IMR-90 (cell line): ENCODE measurements around the gene ADCY5. TPM values are rescaled to one million over a fixed set of nuclear protein-coding genes. Genes with fewer than 3 reads are reported as not detected.

Experiments
- ATAC-seq: fragments of 200-7000 bp; cut with Tn5 transposase; 2 replicates; pipeline ENCODE4 v1.9.1; 2020; ENCODE audit warnings: low read depth, mild to moderate bottlenecking, moderate library complexity
- BruUV-seq: library from RNA; stranded (reverse); fragments of 400-500 nt; replicated peaks from 2 replicates; lab custom pipeline; 2021; lab: Mats Ljungman, UMichigan
- CTCF ChIA-PET: fragments of 300-600 bp; formaldehyde crosslinking; extraction: SDS; loops from one replicate; lab custom pipeline; 2021; ENCODE audit warnings: antibody characterized with exemption; lab: Yijun Ruan, JAX
- POLR2A ChIA-PET: fragments of 300-600 bp; sonication (Branson Sonifier 250); formaldehyde crosslinking; loops from one replicate; lab custom pipeline; 2022; ENCODE audit warnings: antibody characterized with exemption; ENCODE audit not compliant: unreplicated experiment; lab: Charles Lee
- DNase-seq: peaks from one replicate; pipeline ENCODE4 v3.0.0; 2013
- H2AFZ ChIP-seq: replicated peaks from 2 replicates; pipeline ENCODE3; 2013; ENCODE audit warnings: low read length, mild to moderate bottlenecking; ENCODE audit not compliant: poor library complexity
- H2AK5ac ChIP-seq: 2 replicates; pipeline ENCODE4 v1.6.1; 2013; ENCODE audit warnings: low read depth, low read length, inconsistent platforms
- H2AK9ac ChIP-seq: replicated peaks from 2 replicates; pipeline ENCODE3; 2013; ENCODE audit warnings: mild to moderate bottlenecking, low read depth, low read length, moderate library complexity; ENCODE audit not compliant: poor library complexity
- H2BK120ac ChIP-seq: 2 replicates; pipeline ENCODE4 v1.6.1; 2013; ENCODE audit warnings: low read depth, low read length, inconsistent platforms
- H2BK15ac ChIP-seq: 3 replicates; pipeline ENCODE4 v1.6.1; 2013; ENCODE audit warnings: low read depth, low read length, inconsistent platforms
- H2BK20ac ChIP-seq: 2 replicates; pipeline ENCODE4 v1.6.1; 2013; ENCODE audit warnings: low read depth, mild to moderate bottlenecking, inconsistent platforms, low read length, moderate library complexity
- H2BK5ac ChIP-seq: 2 replicates; pipeline ENCODE4 v1.6.1; 2013; ENCODE audit warnings: mild to moderate bottlenecking, low read depth, low read length, inconsistent platforms; ENCODE audit not compliant: poor library complexity, severe bottlenecking
- H3K14ac ChIP-seq: replicated peaks from 2 replicates; pipeline ENCODE4 v1.6.1; 2013; ENCODE audit warnings: low read depth, low read length, inconsistent platforms
- H3K18ac ChIP-seq: 2 replicates; pipeline ENCODE4 v1.6.1; 2013; ENCODE audit warnings: low read depth, low read length, control low read depth
- H3K23ac ChIP-seq: 2 replicates; pipeline ENCODE4 v1.6.1; 2013; ENCODE audit warnings: low read depth, low read length, inconsistent platforms
- H3K27ac ChIP-seq: 2 replicates; pipeline ENCODE4 v1.5.1; 2013; ENCODE audit warnings: mild to moderate bottlenecking, control low read depth, low read length; ENCODE audit not compliant: insufficient read depth
- H3K27me3 ChIP-seq: 2 replicates; pipeline ENCODE4 v1.6.1; 2013; ENCODE audit warnings: low read length; ENCODE audit not compliant: control insufficient read depth, insufficient read depth
- H3K36me3 ChIP-seq: 2 replicates; pipeline ENCODE4 v1.6.1; 2013; ENCODE audit warnings: low read length, mixed read lengths; ENCODE audit not compliant: control insufficient read depth, insufficient read depth
- H3K4ac ChIP-seq: 2 replicates; pipeline ENCODE4 v1.6.1; 2013; ENCODE audit warnings: low read depth, low read length, inconsistent platforms
- H3K4me1 ChIP-seq: 2 replicates; pipeline ENCODE4 v1.6.1; 2013; ENCODE audit warnings: low read length, mixed read lengths; ENCODE audit not compliant: control insufficient read depth, insufficient read depth
- H3K4me2 ChIP-seq: 2 replicates; pipeline ENCODE4 v1.6.1; 2013; ENCODE audit warnings: low read depth, mild to moderate bottlenecking, control low read depth, low read length, moderate library complexity
- H3K4me3 ChIP-seq: 2 replicates; pipeline ENCODE4 v1.5.1; 2013; ENCODE audit warnings: low read depth, mild to moderate bottlenecking, control low read depth, low read length, moderate library complexity; ENCODE audit not compliant: insufficient read depth
- H3K56ac ChIP-seq: 2 replicates; pipeline ENCODE4 v1.6.1; 2013; ENCODE audit warnings: low read length, inconsistent platforms; ENCODE audit not compliant: insufficient read depth; ENCODE audit errors: extremely low read depth
- H3K79me1 ChIP-seq, 2 experiments: 2 replicates each; pipeline ENCODE4 v1.6.1; 2013; ENCODE audit warnings: low read length in 2 of 2, inconsistent platforms in 1 of 2, low read depth in 1 of 2
- H3K9ac ChIP-seq: 2 replicates; pipeline ENCODE4 v1.6.1; 2013; ENCODE audit warnings: low read depth, low read length, control low read depth
- H3K9me1 ChIP-seq: 2 replicates; pipeline ENCODE4 v1.6.1; 2013; ENCODE audit warnings: low read length, inconsistent platforms; ENCODE audit not compliant: insufficient read depth
- H3K9me3 ChIP-seq: 2 replicates; pipeline ENCODE4 v1.6.1; 2013; ENCODE audit warnings: low read length; ENCODE audit not compliant: control insufficient read depth, insufficient read depth
- H4K20me1 ChIP-seq: 2 replicates; pipeline ENCODE4 v1.6.1; 2013; ENCODE audit warnings: low read length, inconsistent platforms; ENCODE audit not compliant: insufficient read depth
- H4K5ac ChIP-seq: 2 replicates; pipeline ENCODE4 v1.6.1; 2013; ENCODE audit warnings: mild to moderate bottlenecking, low read depth, low read length, control low read depth
- H4K8ac ChIP-seq, 2 experiments: 2 replicates each; pipeline ENCODE4 v1.6.1; 2013; ENCODE audit warnings: low read depth in 2 of 2, low read length in 2 of 2, control low read depth in 1 of 2, inconsistent platforms in 1 of 2
- H4K91ac ChIP-seq: 2 replicates; pipeline ENCODE4 v1.6.1; 2013; ENCODE audit warnings: low read depth, low read length, inconsistent platforms; ENCODE audit not compliant: insufficient read depth
- BHLHE40 ChIP-seq: fragments of 150-350 bp; IDR thresholded peaks from 2 replicates; pipeline ENCODE4 v1.6.1; 2016; ENCODE audit warnings: mild to moderate bottlenecking, low read depth, low read length
- CEBPB ChIP-seq: IDR thresholded peaks from 2 replicates; pipeline ENCODE4 v1.6.1; 2012; ENCODE audit warnings: low read depth, low read length, improper control_type of control experiment
- CHD1 ChIP-seq: IDR thresholded peaks from 2 replicates; pipeline ENCODE4 v1.6.1; 2012; ENCODE audit warnings: low read depth, low read length, improper control_type of control experiment
- FOS ChIP-seq: fragments of 150-350 bp; IDR thresholded peaks from 2 replicates; pipeline ENCODE4 v1.6.1; 2016; ENCODE audit warnings: low read depth, low read length
- MAFK ChIP-seq: IDR thresholded peaks from 2 replicates; pipeline ENCODE4 v1.6.1; 2012; ENCODE audit warnings: low read depth, low read length, improper control_type of control experiment
- MAZ ChIP-seq: IDR thresholded peaks from 2 replicates; pipeline ENCODE4 v1.6.1; 2012; ENCODE audit warnings: low read depth, mild to moderate bottlenecking, low read length, improper control_type of control experiment, moderate library complexity, borderline replicate concordance
- MXI1 ChIP-seq: IDR thresholded peaks from 2 replicates; pipeline ENCODE4 v1.6.1; 2012; ENCODE audit warnings: low read depth, mild to moderate bottlenecking, low read length, moderate library complexity, borderline replicate concordance
- NFE2L2 ChIP-seq: fragments of 150-350 bp; IDR thresholded peaks from 2 replicates; pipeline ENCODE4 v1.6.1; 2016; ENCODE audit warnings: low read depth, mild to moderate bottlenecking, low read length
- POLR2A ChIP-seq: IDR thresholded peaks from 2 replicates; pipeline ENCODE4 v1.6.1; 2012; ENCODE audit warnings: mild to moderate bottlenecking, low read depth, low read length
- RAD21 ChIP-seq: IDR thresholded peaks from 2 replicates; pipeline ENCODE4 v1.6.1; 2012; ENCODE audit warnings: low read length, improper control_type of control experiment
- RFX5 ChIP-seq: IDR thresholded peaks from 2 replicates; pipeline ENCODE4 v1.8.0; 2012; ENCODE audit warnings: low read depth, mild to moderate bottlenecking, low read length, moderate library complexity
- SMC3 ChIP-seq: fragments of 150-350 bp; IDR thresholded peaks from 2 replicates; pipeline ENCODE4 v1.6.1; 2016; ENCODE audit warnings: low read depth, mild to moderate bottlenecking, antibody characterized with exemption, low read length, moderate library complexity
- WGBS, 2 experiments: methylation state at CpG; one replicate each; pipeline versions ENCODE4 v1.1.5 to v1.1.7; 2013; ENCODE audit warnings: missing lambda C conversion rate in 2 of 2; ENCODE audit not compliant: insufficient read length in 1 of 2; ENCODE audit errors: extremely low coverage in 2 of 2; 5-methylcytosine and 5-hydroxymethylcytosine counted together
- dilution Hi-C: fragments of 300-500 bp; cut with HindIII; formaldehyde crosslinking; loops from one replicate; pipeline ENCODE4 v1.14.3; 2018; ENCODE audit warnings: low sequenced_read_pairs; ENCODE audit not compliant: unreplicated experiment
- in situ Hi-C: fragments of 300-500 bp; cut with MboI; formaldehyde crosslinking; loops from 3 replicates; pipeline ENCODE4 v1.14.3; 2019; ENCODE audit warnings: low sequenced_read_pairs, inconsistent platforms, mixed read lengths
- intact Hi-C: fragments of 100-400 bp; cut with micrococcal nuclease; formaldehyde crosslinking; loops from 2 replicates; pipeline ENCODE4 v1.10.0; 2022
- polyA plus RNA-seq, 3 experiments: library from polyadenylated mRNA; depleted of rRNA; stranded (reverse); fragments of >200 nt; gene quantifications; 2 replicates each; pipeline ENCODE4 v1.2.3, GENCODE V29; 2012; ENCODE audit warnings: low replicate concordance in 1 of 3
- total RNA-seq: library from RNA; depleted of rRNA; stranded (reverse); fragments of >200 nt; gene quantifications from 2 replicates; pipeline ENCODE4 v1.2.3, GENCODE V29; 2012
- TF ChIP-seq, protein P1 (sequence below): fragments of 150-350 bp; IDR thresholded peaks from 2 replicates; pipeline ENCODE4 v1.6.1; 2017; ENCODE audit warnings: mild to moderate bottlenecking, antibody characterized with exemption, low read length, low read depth
- TF ChIP-seq, protein P2 (sequence below): conservative IDR thresholded peaks from 2 replicates; pipeline ENCODE4 v1.5.1; 2012; ENCODE audit warnings: mild to moderate bottlenecking, low read depth, low read length, improper control_type of control experiment
- TF ChIP-seq, protein P3 (sequence below): fragments of 150-350 bp; IDR thresholded peaks from 2 replicates; pipeline ENCODE4 v1.6.1; 2016; ENCODE audit warnings: low read depth, mild to moderate bottlenecking, low read length, moderate library complexity, borderline replicate concordance

Gene ADCY5
- total and polyA plus RNA-seq, 2 of the 4 experiments (the other 2 are of a cell fraction), result 0.14 to 0.18 TPM

DNA sequence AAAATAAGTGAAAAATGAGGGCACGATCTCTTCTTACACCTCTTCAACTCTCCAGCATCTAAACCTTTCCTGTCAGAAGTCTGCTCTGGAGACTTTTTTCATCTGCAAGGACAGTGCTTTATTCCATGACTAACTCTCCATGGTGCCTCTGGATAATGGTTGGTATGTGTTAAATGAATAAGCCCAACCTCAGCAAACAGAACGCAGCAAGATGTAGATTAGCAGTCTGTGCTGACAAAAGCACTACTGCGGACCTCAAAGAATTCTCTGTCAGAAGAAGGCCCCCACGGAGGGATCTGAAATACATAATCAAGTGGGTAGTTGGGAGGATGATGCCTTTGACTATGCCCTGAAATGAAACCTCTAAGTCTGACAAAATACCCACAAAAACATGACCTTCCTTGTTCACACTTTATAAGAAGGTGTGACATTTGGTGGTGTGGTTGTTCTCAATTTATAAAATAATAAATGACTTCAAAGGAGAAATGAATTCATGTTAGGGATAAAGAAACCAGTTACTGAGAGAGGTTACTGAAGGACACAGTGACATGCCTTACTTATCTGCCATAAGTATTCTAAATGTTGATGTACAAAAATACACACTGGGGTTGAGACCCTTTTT lies 43.2 kb upstream of the ADCY5 start:
- no peaks in the 10 kb centered on the region for H3K27me3 ChIP-seq
- no peak overlapping the region for H4K5ac ChIP-seq
- no peak overlapping the region for H3K4me3 ChIP-seq
- H3K79me1 ChIP-seq, result no peaks in the 10 kb centered on the region
- H3K9me3 ChIP-seq, result no peaks in the 10 kb centered on the region
- no peak for ATAC-seq
- no peak overlapping the region for H3K27ac ChIP-seq
- intact Hi-C loops (no loop called here), in situ Hi-C loops (no loop called here), dilution Hi-C loops (no loop called here)
- H3K14ac ChIP-seq, result no peak overlapping the region
- no peak overlapping the region for H3K4me2 ChIP-seq
- peak overlapping the region; percentile 15 for H2AK9ac ChIP-seq
- ChIA-PET POLR2A (no interaction called here), CTCF (no interaction called here)
- no CpG with 5 or more reads among the region's 4 CpGs for WGBS, 2 experiments
- no peaks in the 10 kb centered on the region for H3K4me1 ChIP-seq
- no TSS peak for BruUV-seq
- no peak overlapping the region for H2AFZ ChIP-seq
- TF ChIP-seq POLR2A (no peak), MXI1 (no peak), NFE2L2 (no peak), RFX5 (no peak), BHLHE40 (no peak), RAD21 (no peak), CEBPB (no peak), MAZ (no peak), MAFK (no peak), SMC3 (no peak), FOS (no peak), CHD1 (no peak)
- TF ChIP-seq, protein P1, sequence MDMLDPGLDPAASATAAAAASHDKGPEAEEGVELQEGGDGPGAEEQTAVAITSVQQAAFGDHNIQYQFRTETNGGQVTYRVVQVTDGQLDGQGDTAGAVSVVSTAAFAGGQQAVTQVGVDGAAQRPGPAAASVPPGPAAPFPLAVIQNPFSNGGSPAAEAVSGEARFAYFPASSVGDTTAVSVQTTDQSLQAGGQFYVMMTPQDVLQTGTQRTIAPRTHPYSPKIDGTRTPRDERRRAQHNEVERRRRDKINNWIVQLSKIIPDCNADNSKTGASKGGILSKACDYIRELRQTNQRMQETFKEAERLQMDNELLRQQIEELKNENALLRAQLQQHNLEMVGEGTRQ, result no peak
- TF ChIP-seq, protein P2, sequence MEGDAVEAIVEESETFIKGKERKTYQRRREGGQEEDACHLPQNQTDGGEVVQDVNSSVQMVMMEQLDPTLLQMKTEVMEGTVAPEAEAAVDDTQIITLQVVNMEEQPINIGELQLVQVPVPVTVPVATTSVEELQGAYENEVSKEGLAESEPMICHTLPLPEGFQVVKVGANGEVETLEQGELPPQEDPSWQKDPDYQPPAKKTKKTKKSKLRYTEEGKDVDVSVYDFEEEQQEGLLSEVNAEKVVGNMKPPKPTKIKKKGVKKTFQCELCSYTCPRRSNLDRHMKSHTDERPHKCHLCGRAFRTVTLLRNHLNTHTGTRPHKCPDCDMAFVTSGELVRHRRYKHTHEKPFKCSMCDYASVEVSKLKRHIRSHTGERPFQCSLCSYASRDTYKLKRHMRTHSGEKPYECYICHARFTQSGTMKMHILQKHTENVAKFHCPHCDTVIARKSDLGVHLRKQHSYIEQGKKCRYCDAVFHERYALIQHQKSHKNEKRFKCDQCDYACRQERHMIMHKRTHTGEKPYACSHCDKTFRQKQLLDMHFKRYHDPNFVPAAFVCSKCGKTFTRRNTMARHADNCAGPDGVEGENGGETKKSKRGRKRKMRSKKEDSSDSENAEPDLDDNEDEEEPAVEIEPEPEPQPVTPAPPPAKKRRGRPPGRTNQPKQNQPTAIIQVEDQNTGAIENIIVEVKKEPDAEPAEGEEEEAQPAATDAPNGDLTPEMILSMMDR, result no peak
- TF ChIP-seq, protein P3, sequence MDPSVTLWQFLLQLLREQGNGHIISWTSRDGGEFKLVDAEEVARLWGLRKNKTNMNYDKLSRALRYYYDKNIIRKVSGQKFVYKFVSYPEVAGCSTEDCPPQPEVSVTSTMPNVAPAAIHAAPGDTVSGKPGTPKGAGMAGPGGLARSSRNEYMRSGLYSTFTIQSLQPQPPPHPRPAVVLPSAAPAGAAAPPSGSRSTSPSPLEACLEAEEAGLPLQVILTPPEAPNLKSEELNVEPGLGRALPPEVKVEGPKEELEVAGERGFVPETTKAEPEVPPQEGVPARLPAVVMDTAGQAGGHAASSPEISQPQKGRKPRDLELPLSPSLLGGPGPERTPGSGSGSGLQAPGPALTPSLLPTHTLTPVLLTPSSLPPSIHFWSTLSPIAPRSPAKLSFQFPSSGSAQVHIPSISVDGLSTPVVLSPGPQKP, result no peak
- H2BK15ac ChIP-seq, result no peak overlapping the region
- no peak overlapping the region for H4K91ac ChIP-seq
- no peak overlapping the region for H3K4ac ChIP-seq
- no peak overlapping the region for H2BK120ac ChIP-seq
- H2BK20ac ChIP-seq, result no peak overlapping the region
- no peak for DNase-seq
- no peaks in the 10 kb centered on the region for H3K9me1 ChIP-seq
- no peak overlapping the region for H3K18ac ChIP-seq
- no peak overlapping the region for H3K23ac ChIP-seq
- no peak overlapping the region for H3K9ac ChIP-seq
- H2BK5ac ChIP-seq, result no peak overlapping the region
- no peak overlapping the region for H3K56ac ChIP-seq
- no peaks in the 10 kb centered on the region for H4K20me1 ChIP-seq
- no peak overlapping the region for H4K8ac ChIP-seq
- H2AK5ac ChIP-seq, result no peak overlapping the region
- peaks cover 5% of the 10 kb centered on the region; the same call in 1 of the 2 replicates for H3K36me3 ChIP-seq
